Glutamatergic neuron (in vitro differentiated cells): ENCODE data around the gene BRF1. TPM values are rescaled to one million over a fixed set of nuclear protein-coding genes. Genes with fewer than 3 reads are reported as not detected.

Experiments
- DNase-seq: peaks from one replicate; pipeline ENCODE4 v3.0.0; 2022
- H3K27ac Mint-ChIP-seq: one replicate; pipeline ENCODE4 v1.8.0; 2020; ENCODE audit warnings: mild to moderate bottlenecking, mixed read lengths, inconsistent platforms; ENCODE audit not compliant: unreplicated experiment
- H3K27me3 Mint-ChIP-seq: one replicate; pipeline ENCODE4 v1.8.0; 2020; ENCODE audit warnings: mild to moderate bottlenecking, moderate library complexity, mixed read lengths, inconsistent platforms; ENCODE audit not compliant: unreplicated experiment
- H3K36me3 Mint-ChIP-seq: one replicate; pipeline ENCODE4 v1.8.0; 2020; ENCODE audit warnings: mild to moderate bottlenecking, mixed read lengths, inconsistent platforms; ENCODE audit not compliant: unreplicated experiment
- H3K4me1 Mint-ChIP-seq: one replicate; pipeline ENCODE4 v1.8.0; 2020; ENCODE audit warnings: mild to moderate bottlenecking, low read depth, mixed read lengths, inconsistent platforms; ENCODE audit not compliant: unreplicated experiment
- H3K4me3 Mint-ChIP-seq: one replicate; pipeline ENCODE4 v1.8.0; 2020; ENCODE audit warnings: mild to moderate bottlenecking, mixed read lengths, inconsistent platforms; ENCODE audit not compliant: unreplicated experiment
- H3K9me3 Mint-ChIP-seq: one replicate; pipeline ENCODE4 v1.8.0; 2020; ENCODE audit warnings: mild to moderate bottlenecking, moderate library complexity, mixed read lengths, inconsistent platforms; ENCODE audit not compliant: unreplicated experiment
- total RNA-seq: library from RNA; stranded (reverse); fragmentation: NEBNext Ultra II Directional; extraction: Animal tissue kit (Norgen Biotek cat#: 25700); gene quantifications from one replicate; pipeline ENCODE4 v1.2.1, GENCODE V29; 2021; ENCODE audit not compliant: unreplicated experiment
- TF ChIP-seq, protein P1 (sequence below): fragments of 200-600 bp; sonication (generic); IDR thresholded peaks from one replicate; pipeline ENCODE4 v1.5.0; 2021; ENCODE audit not compliant: partially characterized antibody, unreplicated experiment

The BRF1 gene
- total RNA-seq, 1 donor from 2014 or later, result 54.6 TPM

DNA sequence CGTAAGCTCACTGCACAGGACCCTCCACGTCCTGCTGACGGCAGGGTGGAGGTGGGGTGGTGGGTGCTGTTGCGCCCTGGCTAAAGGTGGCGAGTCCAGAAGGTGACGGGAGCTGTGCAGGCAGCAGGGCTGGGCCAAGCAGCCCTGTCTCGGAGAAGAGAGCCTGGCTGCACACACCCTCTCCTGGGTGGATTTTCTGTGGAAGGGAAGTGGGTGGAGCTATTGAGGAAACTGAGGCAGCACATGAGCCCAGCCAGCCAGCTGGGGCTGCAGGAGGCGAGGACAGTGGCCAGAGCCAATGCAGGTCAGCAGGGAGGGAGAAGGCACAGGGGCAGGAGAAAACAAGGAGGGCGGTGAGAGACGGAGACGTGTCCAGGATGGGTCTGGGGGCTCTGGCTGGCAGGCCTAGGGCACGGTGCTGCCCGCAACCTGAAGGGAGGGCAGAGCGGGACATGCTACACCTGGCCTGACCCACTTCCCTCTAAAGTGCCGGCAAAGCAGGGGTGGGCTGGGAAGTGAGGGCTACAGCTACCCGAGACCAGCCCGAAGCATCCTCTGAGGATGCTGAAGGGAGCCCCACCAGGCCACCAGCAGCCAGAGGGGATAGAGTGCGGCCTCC, 32.0 kb downstream of the BRF1 start:
- Mint-ChIP-seq H3K27ac (no peak overlapping the region), H3K4me1 (peaks cover 12% of the 10 kb centered on the region), H3K36me3 (no peaks in the 10 kb centered on the region), H3K27me3 (peaks cover 4% of the 10 kb centered on the region), H3K4me3 (no peak overlapping the region), H3K9me3 (peaks cover 3% of the 10 kb centered on the region)
- DNase-seq, result no peak
- TF ChIP-seq, protein P1, sequence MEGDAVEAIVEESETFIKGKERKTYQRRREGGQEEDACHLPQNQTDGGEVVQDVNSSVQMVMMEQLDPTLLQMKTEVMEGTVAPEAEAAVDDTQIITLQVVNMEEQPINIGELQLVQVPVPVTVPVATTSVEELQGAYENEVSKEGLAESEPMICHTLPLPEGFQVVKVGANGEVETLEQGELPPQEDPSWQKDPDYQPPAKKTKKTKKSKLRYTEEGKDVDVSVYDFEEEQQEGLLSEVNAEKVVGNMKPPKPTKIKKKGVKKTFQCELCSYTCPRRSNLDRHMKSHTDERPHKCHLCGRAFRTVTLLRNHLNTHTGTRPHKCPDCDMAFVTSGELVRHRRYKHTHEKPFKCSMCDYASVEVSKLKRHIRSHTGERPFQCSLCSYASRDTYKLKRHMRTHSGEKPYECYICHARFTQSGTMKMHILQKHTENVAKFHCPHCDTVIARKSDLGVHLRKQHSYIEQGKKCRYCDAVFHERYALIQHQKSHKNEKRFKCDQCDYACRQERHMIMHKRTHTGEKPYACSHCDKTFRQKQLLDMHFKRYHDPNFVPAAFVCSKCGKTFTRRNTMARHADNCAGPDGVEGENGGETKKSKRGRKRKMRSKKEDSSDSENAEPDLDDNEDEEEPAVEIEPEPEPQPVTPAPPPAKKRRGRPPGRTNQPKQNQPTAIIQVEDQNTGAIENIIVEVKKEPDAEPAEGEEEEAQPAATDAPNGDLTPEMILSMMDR, result no peak

GRCh38 chr14:105267820-105268548, 32.8 kb downstream of the BRF1 start:
- no peak overlapping the region for H3K4me3 Mint-ChIP-seq
- no peaks in the 10 kb centered on the region for H3K36me3 Mint-ChIP-seq
- TF ChIP-seq, protein P1, result no peak
- peaks cover 2% of the 10 kb centered on the region for H3K27me3 Mint-ChIP-seq
- peaks cover 3% of the 10 kb centered on the region for H3K9me3 Mint-ChIP-seq
- H3K4me1 Mint-ChIP-seq, result peaks cover 9% of the 10 kb centered on the region
- H3K27ac Mint-ChIP-seq, result no peak overlapping the region
- DNase-seq, result no peak

- no peak overlapping the region for H3K27ac Mint-ChIP-seq
- peaks cover 12% of the 10 kb centered on the region for H3K4me1 Mint-ChIP-seq
- TF ChIP-seq, protein P1, result no peak
- H3K4me3 Mint-ChIP-seq, result no peak overlapping the region
- DNase-seq, result no peak
- no peaks in the 10 kb centered on the region for H3K36me3 Mint-ChIP-seq
- H3K27me3 Mint-ChIP-seq, result no peaks in the 10 kb centered on the region
- peaks cover 5% of the 10 kb centered on the region for H3K9me3 Mint-ChIP-seq
Measured at GRCh38 chr14:105261781-105262180, 39.0 kb downstream of the BRF1 start.

DNA sequence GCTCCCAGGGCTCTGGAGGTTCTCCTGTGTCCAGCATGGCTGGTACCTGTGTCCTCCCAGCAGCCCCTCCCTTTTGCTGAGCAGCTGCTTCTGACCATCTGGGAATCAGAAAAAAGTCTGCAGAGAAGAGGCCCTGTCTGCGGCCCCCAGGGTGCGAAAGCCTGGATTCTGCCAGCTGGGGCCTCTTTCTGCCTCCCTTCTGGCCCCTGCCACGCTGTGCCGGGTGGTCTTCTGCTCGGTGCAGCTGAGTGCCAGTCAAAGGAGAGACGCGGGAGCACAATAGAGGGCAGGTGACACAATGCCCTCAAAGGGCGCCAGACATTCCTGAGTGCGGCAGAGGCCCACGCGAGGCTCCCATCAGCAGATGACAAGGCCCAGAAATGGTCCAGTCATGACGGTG, 39.8 kb downstream of the BRF1 start:
- DNase-seq, result peak; percentile 57
- peak overlapping the region; percentile 61 for H3K4me3 Mint-ChIP-seq
- TF ChIP-seq, protein P1, result no peak
- no peaks in the 10 kb centered on the region for H3K36me3 Mint-ChIP-seq
- H3K27me3 Mint-ChIP-seq, result no peaks in the 10 kb centered on the region
- peaks cover 4% of the 10 kb centered on the region for H3K9me3 Mint-ChIP-seq
- H3K4me1 Mint-ChIP-seq, result peaks cover 12% of the 10 kb centered on the region
- H3K27ac Mint-ChIP-seq, result peak overlapping the region; percentile 73

DNA sequence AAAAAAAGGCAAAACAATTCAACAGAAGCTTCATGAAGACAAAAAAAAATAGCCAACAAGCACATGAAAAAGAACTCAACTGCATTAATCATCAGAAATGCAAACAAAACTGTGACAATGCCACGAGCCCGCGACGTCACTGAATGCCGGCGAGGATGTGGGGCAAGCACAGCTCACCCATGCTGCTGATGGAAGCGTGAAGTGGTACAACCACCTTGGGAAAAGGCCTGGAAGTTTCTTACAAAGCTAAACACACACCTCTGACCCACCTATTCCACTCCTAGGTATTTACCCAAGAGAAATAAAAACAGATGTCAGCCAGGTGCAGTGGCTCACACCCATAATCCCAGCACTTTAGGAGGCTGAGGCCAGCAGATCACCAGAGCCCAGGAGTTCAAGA, 42.0 kb downstream of the BRF1 start:
- TF ChIP-seq, protein P1, result no peak
- Mint-ChIP-seq H3K27me3 (peaks cover 4% of the 10 kb centered on the region), H3K36me3 (no peaks in the 10 kb centered on the region), H3K4me1 (peaks cover 12% of the 10 kb centered on the region), H3K9me3 (peaks cover 4% of the 10 kb centered on the region), H3K27ac (no peak overlapping the region), H3K4me3 (no peak overlapping the region)
- no peak for DNase-seq
